SIG-M5 treated with dmso at 0.1 percent for 504 hours (cell line): ENCODE results near the gene KLHL6.
"Not testable (repeated sequence)": the region's sequence is repeated elsewhere in the genome, so short reads cannot be mapped to it uniquely, and the experiment has no call there.

Experiments
- DNase-seq: peaks from one replicate; lab custom pipeline; 2025; ENCODE audit not compliant: unreplicated experiment; lab: John Stamatoyannopoulos, UW

The KLHL6 gene

DNA sequence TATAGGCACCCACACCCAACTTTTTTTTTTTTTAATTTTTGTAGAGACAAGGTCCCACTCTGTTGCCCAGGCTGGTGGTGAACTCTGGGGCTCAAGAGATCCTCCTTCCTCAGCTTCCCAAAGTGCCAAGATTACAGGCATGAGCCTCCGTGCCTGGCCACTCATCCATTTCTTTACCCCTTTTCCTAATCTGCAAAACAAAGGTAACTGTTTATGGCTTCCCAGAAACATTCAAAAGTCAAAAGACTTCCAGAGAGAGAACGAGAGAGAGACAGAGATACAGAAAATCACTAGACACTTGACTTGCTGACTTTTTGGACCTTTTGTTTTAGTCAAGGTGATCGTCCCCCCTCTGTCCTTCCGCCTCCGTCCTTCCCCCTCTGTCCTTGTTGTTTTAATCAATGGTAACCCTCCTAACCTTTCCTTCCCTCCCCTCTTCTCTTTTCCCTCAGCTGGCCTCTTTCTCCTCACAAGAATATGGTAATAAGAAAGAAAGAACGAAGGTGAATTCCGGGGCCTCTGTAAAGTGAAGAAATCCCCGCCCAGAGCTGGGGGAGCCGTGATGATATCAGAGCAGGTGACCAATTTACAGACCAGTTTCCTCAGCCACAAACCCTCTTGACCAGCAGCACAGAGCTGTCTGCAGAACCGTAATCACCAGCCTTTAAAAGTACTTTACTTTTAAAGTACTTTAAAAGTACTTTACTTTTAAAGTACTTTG, 21.9 kb downstream of the KLHL6 start:
- no peak for DNase-seq

GRCh38 chr3:183532620-183533411, 22.7 kb downstream of the KLHL6 start:
- no peak for DNase-seq

DNA sequence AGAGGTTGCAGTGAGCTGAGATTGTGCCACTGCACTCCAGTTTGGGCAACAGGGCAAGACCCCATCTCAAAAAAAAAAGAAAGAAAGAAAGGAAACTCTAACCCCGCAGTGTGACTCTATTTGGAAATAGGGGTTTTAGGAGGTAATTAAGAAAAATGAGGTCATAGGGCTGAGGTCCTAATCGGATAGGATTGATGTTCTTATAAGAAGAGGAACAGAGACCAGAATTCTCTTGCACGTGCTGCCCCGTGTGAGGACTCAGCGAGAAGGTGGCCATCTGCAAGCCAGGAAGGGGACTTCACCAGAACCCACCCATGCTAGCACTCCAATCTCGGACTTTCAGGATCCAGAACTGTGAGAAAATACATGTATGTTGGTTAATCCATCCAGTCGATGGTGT, 25.8 kb downstream of the KLHL6 start:
- DNase-seq, result no peak

GRCh38 chr3:183529185-183529584, 26.3 kb downstream of the KLHL6 start:
- DNase-seq, result no peak

GRCh38 chr3:183528758-183529157, 26.7 kb downstream of the KLHL6 start:
- not testable (repeated sequence) for DNase-seq

- peak; percentile 74 for DNase-seq
These were observed 27.8 kb downstream of the KLHL6 start for GRCh38 chr3:183527428-183528379.

DNA sequence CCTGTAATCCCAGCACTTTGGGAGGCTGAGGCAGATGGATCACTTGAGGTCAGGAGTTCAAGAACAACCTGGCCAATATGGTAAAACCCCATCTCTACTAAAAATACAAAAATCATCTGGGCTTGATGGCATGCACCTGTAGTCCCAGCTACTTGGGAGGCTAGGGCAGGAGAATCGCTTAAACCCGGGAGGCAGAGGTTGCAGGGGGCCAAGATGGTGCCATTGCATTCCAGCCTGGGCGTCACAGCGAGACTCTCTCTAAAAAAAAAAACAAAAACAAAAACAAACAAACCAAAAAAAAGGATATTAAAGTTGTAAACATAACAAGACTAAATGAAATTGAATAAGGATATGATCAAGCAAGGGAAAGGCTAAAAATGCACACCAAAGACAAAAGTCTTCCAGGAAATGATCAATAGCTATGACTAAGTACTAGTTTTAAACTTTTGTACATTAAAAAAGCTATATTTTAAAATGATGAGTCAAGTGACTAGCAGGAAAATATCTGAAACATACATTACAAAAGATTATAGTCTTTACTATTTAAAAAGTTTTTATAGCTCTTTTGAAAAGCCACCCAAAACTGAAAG, 28.6 kb downstream of the KLHL6 start:
- DNase-seq, result no peak

- DNase-seq, result no peak
These were observed 31.0 kb downstream of the KLHL6 start for GRCh38 chr3:183524476-183524875.

DNA sequence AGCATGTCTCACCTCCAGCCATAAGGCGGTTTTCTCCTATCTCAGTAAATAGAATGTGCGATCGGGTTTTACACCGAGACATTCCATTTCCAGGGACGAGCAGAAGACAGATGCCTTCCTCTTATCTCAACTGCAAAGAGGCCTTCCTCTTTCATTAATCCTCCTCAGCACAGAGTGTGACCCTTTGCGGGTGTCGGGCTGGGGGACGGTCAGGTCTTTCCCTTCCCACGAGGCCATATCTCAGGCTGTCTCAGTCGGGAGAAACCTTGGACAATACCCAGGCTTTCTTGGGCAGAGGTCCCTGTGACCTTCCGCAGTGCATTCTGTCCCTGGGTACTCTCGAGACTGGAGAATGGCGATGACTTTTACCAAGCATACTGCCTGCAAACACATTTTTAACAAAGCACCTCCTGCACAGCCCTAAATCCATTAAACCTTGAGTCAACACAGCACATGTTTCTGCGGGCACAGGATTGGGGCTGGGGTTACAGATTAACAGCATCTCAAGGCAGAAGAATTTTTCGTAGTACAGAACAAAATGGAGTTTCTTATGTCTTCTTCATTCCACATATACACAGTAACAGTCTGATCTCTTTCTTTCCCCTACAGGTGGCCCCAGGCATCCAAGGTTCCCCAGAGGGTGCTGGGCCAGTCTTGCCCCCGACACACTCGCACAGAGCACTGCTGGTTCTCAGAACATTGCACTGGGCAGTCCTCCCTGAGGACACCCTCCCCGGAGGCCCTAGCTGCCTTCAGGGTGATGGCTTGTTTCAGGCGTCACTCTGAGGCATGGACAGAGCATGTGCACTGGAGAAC, 34.6 kb downstream of the KLHL6 start:
- not testable (repeated sequence) for DNase-seq

- DNase-seq, result not testable (repeated sequence)
These were observed 35.2 kb downstream of the KLHL6 start for GRCh38 chr3:183520295-183520694.

- no peak for DNase-seq
These were observed 35.6 kb downstream of the KLHL6 start for GRCh38 chr3:183519891-183520290.

- no peak for DNase-seq
These were observed 36.8 kb downstream of the KLHL6 start for GRCh38 chr3:183518491-183519251.

DNA sequence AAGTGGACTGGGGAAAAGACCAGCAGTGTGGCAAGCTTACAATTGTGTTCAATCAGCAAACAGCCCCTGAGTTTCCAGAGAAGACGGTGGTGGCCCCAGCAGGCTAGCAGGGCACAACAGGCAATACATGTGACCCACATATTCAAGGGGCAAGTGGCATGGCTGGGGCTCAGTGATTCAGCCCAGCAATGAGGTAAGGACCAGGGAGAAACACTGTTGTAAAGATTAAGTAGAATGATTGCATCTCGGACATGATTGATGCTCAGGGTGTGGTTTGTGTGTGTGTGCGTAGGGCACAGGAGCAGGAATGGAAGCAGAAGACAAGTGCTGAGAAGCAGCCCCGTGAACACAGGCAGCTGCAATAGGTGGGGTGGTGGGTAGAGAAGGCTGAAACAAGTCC, 37.9 kb downstream of the KLHL6 start:
- no peak for DNase-seq

DNA sequence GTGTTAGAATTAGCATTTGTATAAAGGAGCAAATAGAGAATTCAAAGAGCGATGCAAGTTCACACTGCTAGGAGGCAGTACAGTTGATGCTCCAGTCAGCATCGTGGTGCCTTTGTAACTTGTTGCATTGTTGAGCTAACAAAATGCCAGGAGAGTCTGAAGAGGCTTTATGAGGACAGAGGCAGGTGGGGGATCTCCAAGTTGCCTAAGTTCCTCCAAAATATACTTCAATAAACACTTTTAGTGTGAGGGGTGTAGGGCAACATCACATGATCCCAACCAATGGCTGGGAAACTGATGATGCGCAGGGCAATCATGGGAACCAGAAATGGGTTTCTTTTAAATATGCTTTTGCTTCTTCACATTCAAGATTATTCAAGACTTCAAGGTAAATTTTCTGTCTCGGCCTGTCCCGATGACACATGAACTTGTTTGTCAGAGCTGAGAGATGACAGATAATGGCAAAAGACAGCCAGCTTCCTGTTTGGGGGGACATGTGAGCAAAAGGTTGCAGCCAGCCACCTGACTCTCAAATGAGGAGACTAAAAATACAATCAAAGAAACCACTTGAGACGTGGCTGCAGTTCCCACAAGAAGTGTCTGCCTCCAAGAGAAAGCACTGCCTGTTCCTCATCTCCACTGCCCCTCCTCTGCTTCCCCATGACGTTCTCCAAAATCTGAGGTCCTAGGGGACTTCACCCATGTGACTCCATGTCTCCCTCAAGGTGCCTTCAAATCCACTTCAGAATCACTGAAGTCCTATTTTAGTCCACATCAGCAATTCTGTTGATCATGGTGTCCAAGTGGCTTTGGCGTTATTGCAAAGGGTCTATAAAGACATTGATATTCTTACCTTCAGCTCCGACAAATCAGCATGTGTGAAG, 39.3 kb downstream of the KLHL6 start:
- DNase-seq, result no peak

- no peak for DNase-seq
These were observed 41.5 kb downstream of the KLHL6 start for GRCh38 chr3:183514021-183514420.

DNA sequence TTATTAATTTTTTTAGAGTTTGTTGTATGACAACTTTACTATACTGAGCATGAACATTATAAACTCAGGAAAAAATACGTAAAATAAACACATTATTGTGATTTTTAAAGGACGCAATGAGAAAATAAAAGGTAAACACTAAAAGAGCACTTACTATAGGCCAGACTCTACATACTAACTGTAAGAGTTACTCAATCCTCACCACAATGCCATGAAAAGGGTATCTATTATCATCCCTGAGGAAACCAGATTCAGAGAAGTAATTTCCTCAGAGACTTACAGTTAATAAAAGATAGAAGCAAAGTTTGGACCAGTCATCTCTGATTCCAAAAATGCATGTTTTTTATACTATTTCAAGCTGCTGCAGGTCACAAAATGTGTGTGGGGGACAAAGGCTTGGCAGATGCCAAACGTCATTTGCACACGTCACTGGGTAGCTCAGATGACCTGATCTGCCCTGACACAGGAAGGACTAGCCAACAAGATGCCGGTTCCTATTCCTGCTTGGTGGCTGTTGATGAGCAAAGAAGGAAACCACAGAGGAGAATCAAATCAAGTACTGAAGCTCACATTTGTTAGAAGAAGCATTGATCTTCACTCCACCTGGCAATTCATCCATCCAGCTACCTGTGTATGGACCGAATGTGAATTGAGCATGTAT, 42.3 kb downstream of the KLHL6 start:
- peak; percentile 61 for DNase-seq

DNA sequence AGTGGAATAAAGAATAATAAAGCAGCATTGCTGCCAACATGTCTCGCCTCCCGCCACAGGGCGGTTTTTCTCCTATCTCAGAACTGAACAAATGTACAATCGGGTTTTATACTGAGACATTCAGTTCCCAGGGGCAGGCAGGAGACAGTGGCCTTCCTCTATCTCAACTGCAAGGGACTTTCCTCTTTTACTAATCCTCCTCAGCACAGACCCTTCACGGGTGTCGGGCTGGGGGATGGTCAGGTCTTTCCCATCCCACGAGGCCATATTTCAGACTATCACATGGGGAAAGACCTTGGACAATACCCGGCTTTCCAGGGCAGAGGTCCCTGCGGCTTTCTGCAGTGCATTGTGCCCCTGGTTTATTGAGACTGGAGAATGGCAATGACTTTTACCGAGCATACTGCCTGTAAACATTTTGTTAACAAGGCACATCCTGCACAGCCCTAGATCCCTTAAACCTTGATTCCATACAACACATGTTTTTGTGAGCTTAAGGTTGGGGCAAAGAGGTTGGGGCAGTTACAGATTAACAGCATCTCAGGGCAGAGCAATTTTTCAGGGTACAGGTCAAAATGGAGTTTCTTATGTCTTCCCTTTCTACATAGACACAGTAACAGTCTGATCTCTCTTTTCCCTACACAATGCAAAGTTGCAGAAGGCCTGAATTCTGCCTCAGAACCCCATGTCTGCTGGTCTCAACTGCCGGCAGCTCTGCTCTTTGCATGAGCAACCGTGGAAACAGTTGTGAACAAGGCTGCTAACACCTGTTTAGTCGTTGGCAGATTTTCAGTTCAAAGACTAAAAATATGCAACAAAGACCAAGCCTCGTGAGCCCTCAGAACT, 44.0 kb downstream of the KLHL6 start:
- not testable (repeated sequence) for DNase-seq
